Left hindlimb (tissue), 1 donor: Measurements from ENCODE around the gene PLSCR5.

Source experiments
- DNase-seq: peaks from one replicate; pipeline ENCODE4 v3.0.0-alpha.2; 2018

The PLSCR5 gene

GRCh38 chr3:146581951-146582467 is 23.1 kb downstream of the PLSCR5 start:
- no peak for DNase-seq

- DNase-seq, result no peak
These were observed 24.0 kb downstream of the PLSCR5 start for GRCh38 chr3:146581080-146581601.

DNA sequence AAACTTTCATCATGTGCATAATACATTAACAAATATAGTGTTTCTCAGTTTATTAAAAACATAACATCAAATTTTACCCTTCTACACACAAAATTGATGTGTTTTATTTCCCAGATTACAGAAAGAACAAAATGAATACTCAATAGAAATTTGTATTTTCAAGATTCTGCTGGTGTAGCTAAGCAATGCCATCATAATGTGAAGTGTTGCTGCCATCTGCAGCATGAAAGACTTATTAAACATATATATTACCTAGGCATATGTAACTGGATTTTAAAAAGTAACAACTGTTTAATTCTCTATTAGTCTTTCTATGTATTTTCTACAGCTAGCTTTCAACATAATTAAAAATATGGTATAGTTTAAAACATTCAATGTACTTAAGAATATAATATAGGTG is 27.5 kb downstream of the PLSCR5 start:
- DNase-seq, result no peak

- no peak for DNase-seq
These were observed 29.5 kb downstream of the PLSCR5 start for GRCh38 chr3:146575636-146576035.

DNA sequence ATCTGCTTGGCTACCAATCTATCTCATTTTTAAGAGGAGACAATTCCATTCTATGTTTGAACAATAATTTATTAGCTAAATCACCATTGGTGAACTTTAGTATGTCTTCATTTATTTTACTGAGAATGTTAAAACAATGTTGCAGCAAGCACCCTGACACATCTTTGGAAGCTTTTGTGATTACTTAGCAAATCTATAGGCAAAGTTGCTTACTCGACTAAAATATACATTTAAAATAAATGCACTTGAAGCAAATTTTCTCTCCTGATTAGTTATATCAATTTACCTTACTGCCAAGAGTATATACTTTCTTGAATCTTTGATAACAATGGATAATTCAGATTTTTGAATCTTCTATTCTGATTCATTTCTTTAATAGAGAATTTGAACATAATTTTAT is 31.0 kb downstream of the PLSCR5 start:
- DNase-seq, result no peak

GRCh38 chr3:146569314-146569713 is 35.8 kb downstream of the PLSCR5 start:
- no peak for DNase-seq

DNA sequence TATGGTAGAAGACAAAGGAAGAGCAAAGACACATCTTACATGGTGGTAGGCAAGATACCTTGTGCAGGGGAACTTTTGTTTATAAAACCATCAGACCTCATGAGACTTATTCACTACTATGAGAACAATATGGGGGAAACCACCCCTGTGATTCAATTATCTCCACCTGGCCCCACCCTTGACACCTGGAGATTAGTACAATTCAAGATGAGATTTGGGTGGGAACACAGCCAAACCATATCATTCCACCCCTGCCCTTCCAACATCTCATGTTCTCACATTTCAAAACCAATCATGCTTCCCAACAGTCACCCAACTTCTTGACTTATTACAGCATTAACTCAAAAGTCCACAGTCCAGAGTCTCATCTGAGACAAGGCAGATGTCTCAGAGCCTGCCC is 39.0 kb downstream of the PLSCR5 start:
- no peak for DNase-seq

DNA sequence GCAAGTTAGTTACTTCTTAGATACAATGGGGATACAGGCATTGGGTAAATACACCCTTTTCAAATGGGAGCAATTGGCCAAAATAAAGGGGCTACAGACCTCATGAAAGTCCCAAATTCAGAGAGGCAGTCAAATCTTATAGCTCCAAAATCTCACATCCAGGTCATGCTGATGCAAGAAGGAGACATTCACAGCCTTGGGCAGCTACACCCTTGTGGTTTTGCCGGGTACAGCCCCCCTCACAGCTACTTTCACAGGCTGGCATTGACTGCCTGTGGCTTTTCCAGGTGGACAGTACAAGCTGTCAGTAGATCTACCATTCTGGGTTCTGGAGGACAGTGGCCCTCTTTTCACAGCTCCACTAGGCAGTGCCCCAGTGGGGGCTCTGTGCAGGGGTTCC is 43.3 kb downstream of the PLSCR5 start:
- DNase-seq, result no peak

- no peak for DNase-seq
These were observed 43.7 kb downstream of the PLSCR5 start for GRCh38 chr3:146561463-146561862.

DNA sequence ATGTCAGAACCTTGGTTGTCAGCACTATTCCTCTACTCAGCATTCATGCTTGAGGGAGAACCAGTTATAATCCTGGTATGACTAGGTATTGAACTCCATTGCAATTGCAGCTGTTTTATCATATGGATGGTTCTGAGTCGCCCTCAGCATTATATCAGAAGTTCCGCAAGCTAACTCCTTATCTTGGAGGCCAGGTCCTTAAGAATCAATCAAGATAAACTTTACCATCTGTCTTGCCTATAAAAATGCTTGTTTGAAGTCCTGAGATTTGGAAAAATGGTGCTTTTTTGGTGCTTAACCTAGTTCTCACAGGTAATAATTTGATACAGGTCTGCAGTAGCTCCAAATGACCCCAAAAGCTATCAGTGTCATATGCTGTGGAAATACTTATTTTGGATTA is 44.5 kb downstream of the PLSCR5 start:
- no peak for DNase-seq

DNA sequence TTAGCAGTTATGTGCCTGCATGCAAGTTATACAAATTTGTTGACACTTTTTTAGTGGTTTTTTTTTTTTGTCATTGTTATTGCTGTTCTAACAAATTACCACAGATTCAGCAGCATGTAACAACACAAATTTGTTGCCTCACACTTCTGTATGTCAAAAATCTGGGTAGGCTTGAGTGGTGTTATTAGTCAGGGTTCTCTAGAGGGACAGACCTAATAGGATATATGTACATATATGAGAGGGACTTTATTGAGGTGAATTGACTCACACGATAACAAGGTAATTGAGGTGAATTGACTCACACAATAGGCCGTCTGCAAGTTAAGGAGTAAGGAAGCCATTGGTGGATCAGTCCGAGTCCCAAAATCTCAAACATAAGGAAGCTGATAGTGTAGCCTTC is 45.8 kb downstream of the PLSCR5 start:
- DNase-seq, result no peak

DNA sequence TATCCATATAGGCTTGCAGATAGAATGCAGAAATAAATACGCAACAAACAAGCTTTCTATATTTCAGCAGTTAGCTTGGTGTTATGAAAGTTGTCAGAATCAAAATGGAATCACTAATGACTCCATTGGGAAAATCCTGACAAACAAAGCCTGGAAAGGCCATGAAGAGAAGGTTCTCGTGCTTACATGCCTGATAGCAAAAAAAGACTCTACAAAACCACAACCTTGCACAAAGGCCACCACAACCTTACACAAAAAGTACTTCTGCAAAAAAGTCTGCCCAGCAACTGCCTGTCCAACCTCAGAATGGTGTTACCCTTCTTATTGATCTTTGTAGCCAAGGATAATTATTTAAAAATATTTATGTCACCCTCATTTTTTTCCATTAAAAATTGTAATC is 46.4 kb downstream of the PLSCR5 start:
- DNase-seq, result no peak

DNA sequence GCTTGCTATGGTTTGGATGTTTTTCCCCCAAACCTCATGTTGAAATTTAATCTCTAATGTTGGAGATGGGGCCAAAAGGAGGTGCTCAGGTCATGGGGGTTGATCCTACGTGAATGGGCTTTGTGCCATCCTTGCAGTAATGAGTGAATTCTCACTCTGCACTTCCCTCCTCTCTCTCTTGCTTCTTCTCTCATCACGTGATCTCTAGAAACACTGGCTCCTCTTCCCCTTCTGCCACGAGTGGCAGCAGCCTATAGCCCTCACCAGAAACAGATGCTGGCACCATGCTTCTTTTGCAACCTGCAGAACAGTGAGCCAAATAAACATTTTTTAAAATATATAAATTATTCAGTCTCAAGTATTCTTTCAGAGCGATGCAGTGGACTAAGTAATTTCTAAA is 47.4 kb downstream of the PLSCR5 start:
- DNase-seq, result no peak

GRCh38 chr3:146555311-146555710 is 49.8 kb downstream of the PLSCR5 start:
- no peak for DNase-seq

DNA sequence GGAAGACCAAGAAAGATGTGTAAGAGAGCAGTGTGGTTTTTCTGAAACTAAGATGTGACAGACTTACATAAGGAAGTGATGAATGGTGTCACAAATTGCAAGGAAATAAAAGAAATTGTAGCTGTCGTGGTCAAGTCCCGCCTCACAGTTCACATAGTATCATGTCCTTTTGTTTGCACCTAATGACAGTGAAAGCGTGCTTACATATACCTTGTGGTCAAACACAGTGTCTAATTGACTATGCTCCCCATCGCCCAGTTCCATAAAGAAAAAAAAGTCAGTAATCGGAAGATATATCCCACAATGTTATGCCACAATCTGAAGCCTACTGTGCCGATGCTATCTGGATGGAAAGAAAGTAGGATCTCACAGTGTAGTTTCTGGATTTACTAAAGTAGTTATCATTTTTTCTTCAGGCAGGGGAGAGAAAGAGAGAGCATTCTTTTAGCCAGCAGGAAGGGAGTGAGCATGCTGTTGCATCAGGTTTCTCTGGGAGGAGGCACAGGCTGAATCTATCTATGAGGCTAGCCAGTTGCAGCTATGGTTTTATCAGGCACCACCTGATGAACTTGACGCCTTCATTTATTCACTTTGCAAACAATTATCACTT is 50.9 kb downstream of the PLSCR5 start:
- no peak for DNase-seq

GRCh38 chr3:146550743-146551510 is 54.2 kb downstream of the PLSCR5 start:
- DNase-seq, result no peak

GRCh38 chr3:146550070-146550615 is 55.0 kb downstream of the PLSCR5 start:
- no peak for DNase-seq

- no peak for DNase-seq
These were observed 57.8 kb downstream of the PLSCR5 start for GRCh38 chr3:146547235-146547835.

DNA sequence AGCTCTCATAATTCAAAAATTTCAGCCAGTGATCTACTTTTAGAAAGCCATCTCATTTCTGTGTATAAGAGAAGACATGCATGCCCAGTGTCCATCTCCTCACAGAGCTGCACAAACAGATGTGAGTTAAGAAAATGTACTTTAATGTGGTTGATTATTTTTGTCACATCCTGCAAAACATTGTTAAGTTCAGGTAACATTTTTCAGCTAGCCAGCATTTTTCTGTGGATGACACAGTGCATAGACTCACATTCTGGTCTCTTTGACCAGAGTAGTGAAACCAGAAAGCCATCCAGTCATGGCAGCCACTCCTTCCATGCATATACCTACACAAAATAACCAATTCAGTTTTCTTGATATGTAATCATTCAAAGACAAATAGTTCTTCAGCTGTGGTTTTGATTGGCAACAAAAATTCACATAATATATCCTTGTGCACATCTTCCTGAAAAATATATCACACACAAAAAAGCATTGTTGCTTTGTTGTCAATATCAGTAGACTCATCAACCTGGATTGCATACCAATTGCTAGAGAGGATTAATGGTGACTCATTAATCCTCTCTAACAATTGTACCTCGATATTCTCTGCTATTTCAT is 58.7 kb downstream of the PLSCR5 start:
- DNase-seq, result no peak

- DNase-seq, result no peak
These were observed 60.1 kb downstream of the PLSCR5 start for GRCh38 chr3:146544929-146545528.

DNA sequence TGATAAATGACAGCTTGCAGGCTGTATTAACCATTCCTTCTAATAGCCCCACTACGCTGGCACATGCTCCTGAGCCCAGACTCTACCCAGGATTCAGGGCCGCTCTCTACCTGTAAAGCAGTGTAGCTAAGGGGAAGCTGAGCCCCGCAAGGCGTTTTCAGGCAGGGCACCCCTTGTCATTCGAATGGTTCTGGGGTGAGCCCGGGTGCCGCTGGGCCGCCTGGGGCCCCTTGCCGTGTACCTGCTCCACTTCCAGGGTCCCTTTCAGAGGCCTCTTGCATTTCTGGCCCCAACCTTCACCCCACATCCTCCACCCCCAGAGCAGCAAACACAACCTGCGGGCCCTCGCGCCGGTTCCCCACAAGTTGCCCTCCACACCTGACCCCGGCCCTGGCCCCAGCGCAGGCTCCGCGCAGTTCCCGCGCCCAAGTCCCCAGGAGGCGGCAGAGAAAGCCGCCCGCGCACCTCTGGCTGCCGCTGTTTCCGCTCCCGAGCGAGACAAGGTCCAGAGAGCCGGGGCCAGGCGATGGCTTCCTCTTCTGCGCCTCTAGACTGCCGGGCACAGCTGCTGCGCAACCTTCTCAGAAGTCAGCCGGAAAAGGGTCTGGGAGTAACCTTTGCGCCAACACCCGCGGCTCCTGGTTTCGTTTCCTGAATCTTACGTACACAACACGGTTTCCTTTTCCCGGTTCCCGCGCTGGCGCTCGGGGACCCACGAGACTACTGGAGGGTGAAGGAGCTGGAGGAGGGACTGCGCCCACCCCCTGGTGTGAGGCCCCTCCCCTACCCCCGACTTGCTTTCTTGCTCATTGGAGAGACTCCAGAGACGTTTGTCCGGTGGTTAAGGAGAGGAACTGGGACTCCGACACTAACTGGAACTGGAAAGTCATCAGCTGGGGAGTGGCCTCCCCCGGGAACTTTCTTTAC is 60.9 kb downstream of the PLSCR5 start, which contains the start of gene PLSCR1:
PLSCR1 (minus strand) TSS at position 606 of the 927 bp plus-strand sequence. CDS start 8,055 bp downstream, outside the sequence.
- peak; percentile 93 for DNase-seq
